GM21360 (cell line): ENCODE measurements around the gene MARK4.
"Not testable (repeated sequence)": the region's sequence is repeated elsewhere in the genome, so short reads cannot be mapped to it uniquely, and the experiment has no call there.

Source experiments
- ATAC-seq: cut with Tn5 transposase; IDR thresholded peaks from one replicate; pipeline ENCODE4 v1.9.1; 2021; ENCODE audit warnings: mild to moderate bottlenecking, moderate library complexity; ENCODE audit not compliant: unreplicated experiment

Gene MARK4

GRCh38 chr19:45243144-45243732 is 7.8 kb upstream of the MARK4 start:
- no peak for ATAC-seq

- ATAC-seq: no peak
Measured at GRCh38 chr19:45244133-45244794, 6.8 kb upstream of the MARK4 start.

GRCh38 chr19:45245334-45245787 is 5.7 kb upstream of the MARK4 start, which contains the start of gene EXOC3L2:
Gene EXOC3L2 (minus strand): TSS chr19:45245407. CDS start chr19:45239045, 6,362 bp downstream.
- no peak for ATAC-seq

GRCh38 chr19:45245826-45246225 is 5.2 kb upstream of the MARK4 start:
- no peak for ATAC-seq

DNA sequence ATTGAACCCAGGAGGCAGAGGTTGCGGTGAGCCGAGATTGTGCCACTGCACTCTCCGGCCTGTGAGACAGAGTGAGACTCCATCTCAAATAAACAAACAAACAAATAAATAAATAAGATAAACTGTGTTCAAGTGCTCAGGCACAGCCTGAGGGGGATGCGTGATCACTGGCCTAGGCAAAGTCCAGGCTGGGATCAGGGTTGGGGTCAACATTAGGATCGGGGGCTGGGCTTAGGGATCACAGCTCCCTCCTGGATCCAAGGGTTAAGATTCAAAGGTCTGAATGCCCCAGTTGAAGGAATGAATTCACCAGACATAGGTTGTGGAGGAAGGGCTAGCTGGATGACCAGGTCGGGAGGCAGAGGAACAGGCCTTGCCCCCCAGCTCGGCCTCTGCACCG is 3.9 kb upstream of the MARK4 start:
- ATAC-seq: no peak

DNA sequence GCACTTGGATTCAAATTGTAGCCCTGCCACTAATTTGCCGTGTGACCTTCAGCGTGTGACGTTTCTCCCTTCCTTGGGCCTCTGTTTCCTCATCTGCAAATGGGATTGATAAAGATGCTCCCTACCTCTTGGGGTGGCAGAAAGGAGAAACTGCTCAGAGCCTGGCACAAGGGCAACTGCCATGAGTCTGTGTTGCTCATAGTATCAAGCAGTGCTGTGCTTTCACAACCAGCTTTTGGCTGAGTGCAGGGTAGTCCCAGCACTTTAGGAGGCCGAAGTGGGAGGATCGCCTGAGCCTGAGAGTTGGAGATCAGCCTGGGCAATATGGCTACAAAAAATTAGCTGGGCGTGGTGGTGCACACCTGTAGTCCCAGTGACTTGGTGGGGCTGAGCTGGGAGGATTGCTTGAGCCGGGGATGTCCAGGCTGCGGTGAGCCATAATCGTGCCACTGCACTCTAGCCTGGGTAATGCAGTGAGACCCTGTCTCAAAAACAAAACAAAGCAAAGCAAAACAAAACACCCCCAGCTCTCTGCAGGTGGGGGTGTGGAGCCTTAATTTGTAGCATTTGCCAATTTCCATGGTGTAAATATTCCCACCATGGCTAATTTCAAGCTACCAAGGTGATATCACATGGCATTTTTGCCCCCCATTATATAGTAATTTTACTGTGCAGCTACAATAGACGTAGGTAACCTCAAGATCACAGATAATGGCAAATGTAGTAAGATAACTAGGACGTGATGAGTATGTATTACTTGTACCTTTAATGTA is 1.6 kb upstream of the MARK4 start:
- ATAC-seq: no peak

DNA sequence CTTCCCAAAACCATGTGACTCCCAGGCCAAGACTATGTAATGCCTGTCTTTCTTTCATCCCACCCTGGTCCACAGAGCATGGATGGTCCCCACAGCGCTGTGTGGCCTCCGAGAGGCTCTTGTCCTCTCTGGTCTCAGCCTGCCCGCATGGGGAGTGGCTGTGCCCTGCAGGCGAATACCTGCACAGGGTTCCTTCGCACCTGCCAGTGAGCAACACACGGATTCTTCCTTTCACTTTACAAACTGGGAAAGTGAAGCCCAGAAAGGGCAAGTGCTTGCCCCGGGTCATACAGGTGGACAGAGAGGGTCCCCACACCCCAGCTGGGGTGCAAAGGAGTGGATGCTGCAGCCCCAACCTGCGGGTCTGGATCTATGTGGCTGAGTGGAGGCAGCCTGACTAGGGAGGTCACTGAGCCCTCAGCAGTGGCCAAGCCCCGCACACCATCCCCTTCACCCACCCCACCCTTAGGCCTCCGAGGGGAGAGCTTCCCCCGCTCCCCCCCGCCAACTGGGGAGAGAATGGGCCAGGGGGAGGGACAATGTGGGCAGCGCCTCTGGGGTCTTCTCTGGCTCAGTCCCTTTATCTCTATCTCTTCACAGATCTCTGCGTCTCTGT is 747 bp upstream of the MARK4 start:
- ATAC-seq: no peak

DNA sequence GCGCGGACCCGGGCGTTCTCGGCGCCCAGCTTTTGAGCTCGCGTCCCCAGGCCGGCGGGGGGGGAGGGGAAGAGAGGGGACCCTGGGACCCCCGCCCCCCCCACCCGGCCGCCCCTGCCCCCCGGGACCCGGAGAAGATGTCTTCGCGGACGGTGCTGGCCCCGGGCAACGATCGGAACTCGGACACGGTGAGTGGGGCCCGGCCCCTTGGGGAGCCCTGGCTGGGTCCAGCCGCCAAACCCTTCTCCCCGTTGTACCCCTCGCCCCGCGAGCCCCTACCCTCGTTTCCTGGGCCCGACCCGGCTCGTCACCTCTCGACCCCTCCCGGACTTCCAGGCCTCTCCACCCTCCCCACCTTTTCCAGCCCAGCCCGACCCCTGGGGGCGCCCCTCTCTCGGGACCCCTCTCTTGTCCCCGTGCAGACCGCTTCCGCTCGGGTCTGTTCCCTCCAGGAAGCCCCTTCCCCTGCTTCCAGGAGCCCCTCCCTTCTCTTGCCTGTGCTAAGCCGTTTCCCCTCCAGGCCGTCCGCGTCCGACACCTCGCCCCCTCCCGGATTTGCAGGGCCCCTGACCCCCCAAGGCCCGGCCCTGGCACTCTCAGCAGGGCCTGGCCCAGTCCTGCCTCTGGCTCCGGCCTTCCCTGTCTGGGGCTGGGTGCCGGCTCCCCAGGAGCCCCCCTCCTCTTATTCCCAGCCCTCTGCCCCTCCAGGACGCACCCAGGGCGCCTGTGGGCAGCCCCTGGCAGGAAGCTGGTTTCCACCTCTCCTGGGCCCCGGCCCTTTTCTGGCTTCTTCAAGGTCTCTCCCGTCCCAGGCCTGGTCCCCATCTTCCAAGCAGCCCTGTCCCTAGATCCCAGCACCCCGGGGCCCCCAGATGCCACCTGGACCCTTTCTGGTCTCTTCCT is 632 bp downstream of the MARK4 start:
- ATAC-seq: no peak

DNA sequence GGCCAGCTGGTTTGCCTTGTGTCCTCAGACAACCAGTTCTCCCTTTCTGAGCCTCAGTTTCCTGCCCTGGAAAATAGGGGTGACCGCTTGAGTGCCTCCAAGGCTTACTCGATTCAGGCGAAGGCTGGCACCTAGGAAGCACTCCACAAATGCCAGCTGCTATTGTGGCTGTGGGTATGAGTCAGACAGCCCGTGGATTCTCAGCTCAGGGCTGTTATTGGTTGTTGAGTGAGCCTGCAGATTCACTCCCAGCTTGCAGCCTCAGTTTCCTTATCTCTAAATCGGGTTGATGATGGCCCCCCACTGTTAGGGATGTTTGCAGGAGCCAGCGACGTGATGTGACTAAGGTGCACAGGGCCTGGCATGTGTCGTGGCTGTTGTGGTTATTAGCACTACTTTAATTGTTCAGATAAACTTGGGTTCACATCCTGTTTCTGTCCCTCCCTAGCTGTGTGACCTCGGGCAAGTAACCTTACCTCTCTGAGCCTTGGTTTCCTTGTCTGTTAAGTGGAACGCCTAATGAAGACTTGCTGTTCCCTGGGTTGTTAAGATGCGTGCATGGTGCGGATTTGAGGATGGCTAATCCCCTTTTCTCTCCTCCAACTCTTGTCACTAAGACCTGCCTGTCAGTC is 2.4 kb downstream of the MARK4 start:
- no peak for ATAC-seq

- ATAC-seq: no peak
Measured at GRCh38 chr19:45254044-45254531, 3.0 kb downstream of the MARK4 start.

DNA sequence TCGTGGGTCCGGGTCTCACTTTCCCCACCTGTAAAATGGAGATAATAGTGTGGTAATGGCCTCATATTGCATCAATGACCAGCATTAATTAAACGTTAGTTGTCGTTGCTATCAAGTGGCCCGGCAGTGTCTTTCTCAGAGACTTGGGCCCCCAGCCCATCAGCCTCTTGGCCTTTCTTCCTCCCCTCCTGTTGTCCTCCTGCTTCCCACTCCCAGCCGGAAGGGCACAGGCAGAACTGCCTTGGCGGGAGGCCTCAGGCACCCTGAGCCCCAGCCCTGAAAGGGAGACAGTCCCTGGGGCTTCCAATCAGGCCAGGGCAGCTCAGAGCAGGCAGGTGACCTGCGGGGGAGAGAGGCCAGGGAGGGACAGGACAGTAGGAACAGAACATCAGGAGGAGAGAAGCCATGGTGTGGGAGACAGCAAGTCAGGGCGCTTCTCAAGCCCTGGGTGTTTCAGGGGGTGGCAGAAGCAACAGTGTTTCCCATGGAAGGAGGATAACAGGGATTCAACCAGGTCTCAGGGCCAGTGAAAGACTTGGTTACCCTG is 4.6 kb downstream of the MARK4 start:
- no peak for ATAC-seq

GRCh38 chr19:45256836-45257235 is 5.8 kb downstream of the MARK4 start:
- ATAC-seq: no peak

DNA sequence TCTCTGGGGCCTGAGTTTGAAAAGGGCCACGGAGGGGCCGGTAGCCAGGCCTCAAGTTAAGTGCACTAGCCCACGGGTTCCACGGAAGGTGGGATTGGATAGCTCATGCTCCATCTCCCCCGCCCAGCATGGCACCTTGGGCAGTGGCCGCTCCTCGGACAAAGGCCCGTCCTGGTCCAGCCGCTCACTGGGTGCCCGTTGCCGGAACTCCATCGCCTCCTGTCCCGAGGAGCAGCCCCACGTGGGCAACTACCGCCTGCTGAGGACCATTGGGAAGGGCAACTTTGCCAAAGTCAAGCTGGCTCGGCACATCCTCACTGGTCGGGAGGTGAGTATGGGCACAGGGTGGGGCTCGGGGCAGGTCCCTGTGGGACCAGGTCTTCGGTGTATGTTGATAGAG is 7.8 kb downstream of the MARK4 start:
- ATAC-seq: no peak

GRCh38 chr19:45262570-45262969 is 11.5 kb downstream of the MARK4 start:
- ATAC-seq: no peak

- ATAC-seq: no peak
Measured at GRCh38 chr19:45263013-45263412, 11.9 kb downstream of the MARK4 start.

- no peak for ATAC-seq
Measured at GRCh38 chr19:45264781-45265317, 13.8 kb downstream of the MARK4 start.

DNA sequence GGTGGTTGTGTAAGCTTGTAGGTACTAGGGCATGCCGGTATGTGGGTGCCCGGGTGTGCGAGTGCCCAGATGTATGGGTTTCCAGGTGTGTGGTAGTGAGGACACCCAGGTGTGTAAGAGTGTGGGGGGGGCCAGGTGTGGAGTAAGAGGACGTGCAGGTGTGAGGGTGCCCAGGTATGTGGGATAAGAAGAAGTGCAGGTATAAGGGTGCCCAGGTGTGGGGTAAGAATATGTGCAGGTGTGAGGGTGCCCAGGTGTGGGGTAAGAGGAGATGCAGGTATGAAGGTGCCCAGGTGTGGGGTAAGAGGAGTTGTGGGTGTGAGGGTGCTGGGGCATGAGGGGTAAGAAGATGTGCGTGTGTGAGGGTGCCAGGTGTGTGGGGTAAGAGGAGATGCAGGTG is 14.3 kb downstream of the MARK4 start:
- ATAC-seq: no peak

DNA sequence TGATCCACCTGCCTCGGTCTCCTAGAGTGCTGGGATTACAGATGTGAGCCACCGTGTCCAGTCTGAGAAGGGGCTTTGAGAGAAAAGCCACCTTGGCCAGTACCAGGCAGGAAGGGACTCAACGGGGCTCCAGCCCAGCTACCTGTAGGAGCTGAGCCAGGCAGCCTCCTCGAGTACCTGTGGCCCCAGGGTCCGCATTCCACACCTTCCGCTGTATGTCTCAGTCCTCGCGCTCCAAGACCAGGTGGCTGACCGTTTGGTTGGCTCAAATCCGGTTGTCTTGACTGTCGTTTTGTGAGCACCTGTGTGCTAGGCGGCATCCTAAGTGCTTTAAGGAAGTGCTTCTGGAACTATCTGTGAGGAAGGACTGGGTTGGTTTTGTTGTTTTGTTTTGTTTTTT is 16.2 kb downstream of the MARK4 start:
- no peak for ATAC-seq

- ATAC-seq: not testable (repeated sequence)
Measured at GRCh38 chr19:45269939-45270338, 18.9 kb downstream of the MARK4 start.
